ENCODE measurements around the gene MYO16.

DNA sequence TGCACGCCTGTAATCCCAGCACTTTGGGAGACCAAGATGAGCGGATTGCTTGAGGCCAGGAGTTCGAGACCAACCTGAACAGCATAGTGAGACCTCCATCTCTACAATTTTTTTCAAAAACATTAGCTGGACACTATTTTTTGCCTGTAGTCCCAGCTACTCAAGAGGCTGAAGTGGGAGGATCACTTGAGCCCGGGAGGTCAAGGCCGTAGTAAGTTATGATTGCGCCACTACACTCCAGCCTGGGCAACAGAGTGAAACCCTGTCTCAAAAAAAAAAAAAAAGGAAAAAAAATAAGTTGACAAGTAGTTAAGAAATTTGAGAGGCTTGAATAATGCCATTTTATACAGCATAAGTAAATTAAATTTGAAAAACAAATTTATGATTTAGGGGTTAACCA lies 330.6 kb downstream of the MYO16 start:
- TF ChIP-seq MAZ (IDR thresholded peaks at IDR 0.05; ENCODE audit: borderline replicate concordance, low read depth, low read length), result no peak
- no peak for TF ChIP-seq MYC (IDR thresholded peaks at IDR 0.05; ENCODE audit: borderline replicate concordance, low read length)
- no peak for TF ChIP-seq JUN (IDR thresholded peaks at IDR 0.05)
- TF ChIP-seq, protein P1, sequence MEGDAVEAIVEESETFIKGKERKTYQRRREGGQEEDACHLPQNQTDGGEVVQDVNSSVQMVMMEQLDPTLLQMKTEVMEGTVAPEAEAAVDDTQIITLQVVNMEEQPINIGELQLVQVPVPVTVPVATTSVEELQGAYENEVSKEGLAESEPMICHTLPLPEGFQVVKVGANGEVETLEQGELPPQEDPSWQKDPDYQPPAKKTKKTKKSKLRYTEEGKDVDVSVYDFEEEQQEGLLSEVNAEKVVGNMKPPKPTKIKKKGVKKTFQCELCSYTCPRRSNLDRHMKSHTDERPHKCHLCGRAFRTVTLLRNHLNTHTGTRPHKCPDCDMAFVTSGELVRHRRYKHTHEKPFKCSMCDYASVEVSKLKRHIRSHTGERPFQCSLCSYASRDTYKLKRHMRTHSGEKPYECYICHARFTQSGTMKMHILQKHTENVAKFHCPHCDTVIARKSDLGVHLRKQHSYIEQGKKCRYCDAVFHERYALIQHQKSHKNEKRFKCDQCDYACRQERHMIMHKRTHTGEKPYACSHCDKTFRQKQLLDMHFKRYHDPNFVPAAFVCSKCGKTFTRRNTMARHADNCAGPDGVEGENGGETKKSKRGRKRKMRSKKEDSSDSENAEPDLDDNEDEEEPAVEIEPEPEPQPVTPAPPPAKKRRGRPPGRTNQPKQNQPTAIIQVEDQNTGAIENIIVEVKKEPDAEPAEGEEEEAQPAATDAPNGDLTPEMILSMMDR (IDR thresholded peaks at IDR 0.05), result no peak
- TF ChIP-seq CHD2 (IDR thresholded peaks at IDR 0.05; ENCODE audit: low read length, partially characterized antibody), result no peak
